OCI-LY1 (cell line): Measurements from ENCODE around the gene AOC3.

Experiments used
- CTCF ChIP-seq: fragments of 200-600 bp; sonication (generic), shearing (Covaris generic); IDR thresholded peaks from 2 replicates; pipeline ENCODE4 v1.5.1; 2017; ENCODE audit warnings: mild to moderate bottlenecking, antibody characterized with exemption, low read length, moderate library complexity, mixed read lengths
- EZH2 ChIP-seq: fragments of 200-600 bp; sonication (generic), shearing (Covaris generic); IDR thresholded peaks from 2 replicates; pipeline ENCODE4 v1.8.0; 2017; ENCODE audit warnings: borderline replicate concordance, mixed run types, mild to moderate bottlenecking, antibody characterized with exemption, low read length, moderate library complexity, mixed read lengths

- no peak for TF ChIP-seq CTCF
- no peak for TF ChIP-seq EZH2
Measured at GRCh38 chr17:42853597-42853967, 2.6 kb downstream of the AOC3 start.
